Left lung (tissue), 10 donors: ENCODE data around the gene KLHL8. TPM values are rescaled to one million over a fixed set of nuclear protein-coding genes. Genes with fewer than 3 reads are reported as not detected.

ENCODE experiments used
- ATAC-seq: fragments of 200-7000 bp; cut with Tn5 transposase; one replicate; pipeline ENCODE4 v1.9.1; 2020; ENCODE audit warnings: moderate library complexity
- DNase-seq, 4 donors: peaks; one replicate each; pipeline ENCODE4 v3.0.0-alpha.2; 2013 to 2020
- H3K27ac ChIP-seq, 2 donors: fragments of 200-600 bp; sonication (generic) in 1 of 2; one replicate each; pipeline versions ENCODE4 v1.5.0 to v1.8.0; 2020 to 2021
- H3K27me3 ChIP-seq, 2 donors: fragments of 200-600 bp; sonication (generic) in 1 of 2; one replicate each; pipeline versions ENCODE4 v1.5.0 to v1.8.0; 2020 to 2021
- H3K36me3 ChIP-seq, 2 donors: fragments of 200-600 bp; sonication (generic) in 1 of 2; one replicate each; pipeline versions ENCODE4 v1.5.0 to v1.8.0; 2020 to 2021
- H3K4me1 ChIP-seq, 2 donors: fragments of 200-600 bp; one replicate each; pipeline ENCODE4 v1.8.0; 2021
- H3K4me3 ChIP-seq, 2 donors: fragments of 200-600 bp; sonication (generic) in 1 of 2; one replicate each; pipeline versions ENCODE4 v1.5.0 to v1.8.0; 2020 to 2021; ENCODE audit warnings: mild to moderate bottlenecking in 1 of 2
- H3K9me3 ChIP-seq, 2 donors: fragments of 200-600 bp; sonication (generic) in 1 of 2; one replicate each; pipeline versions ENCODE4 v1.5.0 to v1.8.0; 2020 to 2021
- intact Hi-C, 2 donors: fragments of 100-400 bp; cut with DNase I; formaldehyde crosslinking; loops; one replicate each; pipeline versions ENCODE4 v1.11.2 to v1.14.2; 2022
- polyA plus RNA-seq, 6 donors: library from polyadenylated mRNA; unstranded; fragments of 120-200 nt; gene quantifications; one replicate each; pipeline ENCODE4 v1.2.1, GENCODE V29; 2013; ENCODE audit not compliant: insufficient read length in 6 of 6
- total RNA-seq, 2 donors: library from RNA; stranded (reverse); fragmentation: NEBNext Ultra II Directional; extraction: Animal tissue kit (Norgen Biotek cat#: 25700); gene quantifications; one replicate each; pipeline ENCODE4 v1.2.1, GENCODE V29; 2021
- TF ChIP-seq, protein P1 (sequence below), 2 donors: fragments of 200-600 bp; sonication (generic) in 1 of 2; IDR thresholded peaks; one replicate each; pipeline versions ENCODE4 v1.5.0 to v1.8.0; 2021; ENCODE audit warnings: antibody characterized with exemption in 2 of 2
- donor health status: DM: no; HTN: yes; CAD: no.
- donor health status: DM: no; HTN: no; CAD: no.

Gene KLHL8
- total and polyA plus RNA-seq, 8 donors: 14.7 to 21.3 (median 18.9) TPM

GRCh38 chr4:87129681-87130080, 90.7 kb downstream of the KLHL8 start:
- DNase-seq (no peak), ATAC-seq (no peak)
- Histone ChIP-seq H3K36me3 (peaks cover 0 to 100% of the 10 kb centered on the region in 2 donors), H3K9me3 (no peaks in the 10 kb centered on the region), H3K27ac (no peak overlapping the region), H3K4me3 (no peak overlapping the region), H3K4me1 (no peaks in the 10 kb centered on the region), H3K27me3 (no peaks in the 10 kb centered on the region)
- TF ChIP-seq, protein P1, sequence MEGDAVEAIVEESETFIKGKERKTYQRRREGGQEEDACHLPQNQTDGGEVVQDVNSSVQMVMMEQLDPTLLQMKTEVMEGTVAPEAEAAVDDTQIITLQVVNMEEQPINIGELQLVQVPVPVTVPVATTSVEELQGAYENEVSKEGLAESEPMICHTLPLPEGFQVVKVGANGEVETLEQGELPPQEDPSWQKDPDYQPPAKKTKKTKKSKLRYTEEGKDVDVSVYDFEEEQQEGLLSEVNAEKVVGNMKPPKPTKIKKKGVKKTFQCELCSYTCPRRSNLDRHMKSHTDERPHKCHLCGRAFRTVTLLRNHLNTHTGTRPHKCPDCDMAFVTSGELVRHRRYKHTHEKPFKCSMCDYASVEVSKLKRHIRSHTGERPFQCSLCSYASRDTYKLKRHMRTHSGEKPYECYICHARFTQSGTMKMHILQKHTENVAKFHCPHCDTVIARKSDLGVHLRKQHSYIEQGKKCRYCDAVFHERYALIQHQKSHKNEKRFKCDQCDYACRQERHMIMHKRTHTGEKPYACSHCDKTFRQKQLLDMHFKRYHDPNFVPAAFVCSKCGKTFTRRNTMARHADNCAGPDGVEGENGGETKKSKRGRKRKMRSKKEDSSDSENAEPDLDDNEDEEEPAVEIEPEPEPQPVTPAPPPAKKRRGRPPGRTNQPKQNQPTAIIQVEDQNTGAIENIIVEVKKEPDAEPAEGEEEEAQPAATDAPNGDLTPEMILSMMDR (IDR thresholded peaks at IDR 0.05): no peak
- intact Hi-C loops: no loop called here

DNA sequence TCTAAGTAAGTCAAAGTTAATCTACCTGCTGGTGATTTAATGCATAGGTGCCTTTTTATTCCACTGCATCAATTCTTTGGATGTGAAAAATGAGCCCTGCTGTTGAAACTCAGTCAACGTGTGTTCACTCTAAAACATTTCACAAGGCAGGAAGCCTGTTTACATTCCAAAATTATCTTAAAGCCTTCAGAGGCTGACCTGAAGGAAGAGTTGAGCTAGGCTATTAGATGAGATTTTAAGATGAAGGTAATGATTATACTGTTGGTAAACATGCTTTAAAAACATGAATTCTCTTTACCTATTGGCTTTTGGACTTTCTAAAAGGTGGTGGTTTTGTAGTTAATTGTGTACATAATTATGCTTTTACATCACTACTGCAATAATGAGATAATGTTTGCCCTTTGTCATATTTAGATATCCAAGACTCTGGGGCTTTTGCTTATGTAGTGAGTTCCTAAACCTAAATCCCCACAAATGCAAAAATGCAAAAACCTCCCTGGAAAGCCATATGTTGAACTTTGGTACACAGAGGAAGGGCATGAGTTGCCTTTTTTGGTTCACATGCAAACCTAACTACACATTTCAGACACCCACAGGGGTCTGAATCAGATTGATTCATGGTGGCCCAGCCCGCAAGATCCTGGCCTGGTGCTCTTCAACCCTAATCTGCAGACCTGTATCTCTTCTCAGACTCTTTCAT, 92.3 kb downstream of the KLHL8 start:
- peaks cover 0 to 87% of the 10 kb centered on the region in 2 donors for H3K36me3 ChIP-seq
- no peaks in the 10 kb centered on the region for H3K27me3 ChIP-seq
- no peaks in the 10 kb centered on the region for H3K4me1 ChIP-seq
- no peak overlapping the region for H3K27ac ChIP-seq
- DNase-seq: no peak
- H3K9me3 ChIP-seq: no peaks in the 10 kb centered on the region
- intact Hi-C loops: no loop called here
- ATAC-seq: no peak
- TF ChIP-seq, protein P1 (IDR thresholded peaks at IDR 0.05): no peak
- H3K4me3 ChIP-seq: no peak overlapping the region

DNA sequence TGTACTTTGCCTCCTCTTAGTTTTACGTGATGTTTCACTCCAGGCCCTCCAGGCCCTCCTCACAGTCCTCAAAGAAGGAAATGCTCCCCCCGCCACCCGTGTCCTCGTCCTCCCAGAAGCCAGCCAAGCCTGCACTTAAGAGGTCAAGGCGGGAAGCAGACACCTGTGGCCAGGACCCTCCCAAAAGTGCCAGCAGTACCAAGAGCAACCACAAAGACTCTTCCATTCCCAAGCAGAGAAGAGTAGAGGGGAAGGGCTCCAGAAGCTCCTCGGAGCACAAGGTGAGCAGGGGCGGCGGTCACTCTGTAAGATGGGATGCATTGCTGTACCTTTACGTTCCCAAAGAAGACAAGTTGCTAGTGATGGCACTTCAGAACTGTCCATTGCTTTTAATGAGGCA, 94.4 kb downstream of the KLHL8 start:
- intact Hi-C loops: no loop called here
- DNase-seq (no peak), ATAC-seq (no peak)
- Histone ChIP-seq H3K27me3 (no peaks in the 10 kb centered on the region), H3K4me3 (no peak overlapping the region), H3K27ac (no peak overlapping the region), H3K4me1 (peaks cover 4 to 20% of the 10 kb centered on the region in 2 donors), H3K36me3 (peaks cover 0 to 66% of the 10 kb centered on the region in 2 donors), H3K9me3 (no peaks in the 10 kb centered on the region)
- TF ChIP-seq, protein P1 (IDR thresholded peaks at IDR 0.05): no peak

DNA sequence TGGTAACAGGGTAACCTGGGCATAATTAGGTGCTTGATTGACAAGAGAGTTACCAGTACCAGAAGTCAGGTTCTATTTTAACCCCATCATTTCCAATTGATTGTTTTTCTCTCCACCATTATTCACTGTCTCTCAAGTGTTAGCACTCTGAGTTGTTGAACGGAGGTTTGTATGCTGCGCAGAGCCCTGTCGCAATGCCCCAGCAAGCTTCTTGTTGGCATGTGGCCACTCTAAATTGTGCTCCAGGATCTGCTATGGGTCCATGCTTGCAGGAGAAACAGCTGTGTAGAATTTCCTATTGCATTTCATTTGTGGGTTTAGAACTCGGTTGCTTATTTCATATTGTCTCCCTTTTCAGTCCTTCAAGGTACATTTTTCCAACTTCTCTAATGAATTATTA, 98.2 kb downstream of the KLHL8 start:
- H3K27ac ChIP-seq: peak overlapping the region; percentile 38 to 61

More for the DNA sequence above, 98.2 kb downstream of the KLHL8 start:
- H3K9me3 ChIP-seq: no peaks in the 10 kb centered on the region
- DNase-seq (peak; percentile 51 to 80 (median 54)), ATAC-seq (peak; percentile 67)
- intact Hi-C loops: no loop called here
- no peaks in the 10 kb centered on the region for H3K27me3 ChIP-seq
- TF ChIP-seq, protein P1 (IDR thresholded peaks at IDR 0.05): no peak
- H3K36me3 ChIP-seq: peaks cover 0 to 54% of the 10 kb centered on the region in 2 donors
- no peak overlapping the region for H3K4me3 ChIP-seq
- peaks cover 4 to 38% of the 10 kb centered on the region in 2 donors for H3K4me1 ChIP-seq
